Stimulated activated CD8-positive, alpha-beta memory T cell treated with anti-CD3 and anti-CD28 coated beads, Interleukin-7, amount 100 ng/mL, for 1 hour (primary cell): Measurements from ENCODE around the gene HCRT.
"Not testable (repeated sequence)": the region's sequence is repeated elsewhere in the genome, so short reads cannot be mapped to it uniquely, and the experiment has no call there.

Experiments used
- DNase-seq, 2 donors: peaks; one replicate each; pipeline ENCODE4 v3.0.0-alpha.2; 2020; ENCODE audit warnings: low read depth in 2 of 2

The HCRT gene

GRCh38 chr17:42184713-42185620, at the start of gene HCRT:
Gene HCRT (minus strand): TSS chr17:42185452. CDS start chr17:42185365, 87 bp downstream.
- no peak for DNase-seq

GRCh38 chr17:42233994-42234393, 48.7 kb upstream of the HCRT start:
- DNase-seq: no peak

- DNase-seq: no peak
These were observed 47.9 kb upstream of the HCRT start for GRCh38 chr17:42233156-42233555.

- DNase-seq: no peak
These were observed 45.0 kb upstream of the HCRT start for GRCh38 chr17:42230225-42230624.

GRCh38 chr17:42227849-42228700, 42.8 kb upstream of the HCRT start:
- no peak for DNase-seq

- no peak for DNase-seq
These were observed 40.4 kb upstream of the HCRT start for GRCh38 chr17:42225646-42226045.

- no peak for DNase-seq
These were observed 39.4 kb upstream of the HCRT start for GRCh38 chr17:42224651-42225050.

GRCh38 chr17:42221886-42222745, 36.9 kb upstream of the HCRT start:
- peak; percentile 17 to 18 for DNase-seq

- DNase-seq: not testable (repeated sequence)
These were observed 34.0 kb upstream of the HCRT start for GRCh38 chr17:42219280-42219679.

- no peak for DNase-seq
These were observed 28.9 kb upstream of the HCRT start for GRCh38 chr17:42214156-42214555.

- DNase-seq: no peak
These were observed 27.1 kb upstream of the HCRT start for GRCh38 chr17:42212382-42212781.

- not testable (repeated sequence) for DNase-seq
These were observed 26.7 kb upstream of the HCRT start for GRCh38 chr17:42211921-42212341.

GRCh38 chr17:42210046-42210445, 24.8 kb upstream of the HCRT start:
- DNase-seq: no peak

- not testable (repeated sequence) for DNase-seq
These were observed 20.9 kb upstream of the HCRT start for GRCh38 chr17:42206153-42206612.

- DNase-seq: no peak
These were observed 18.1 kb upstream of the HCRT start for GRCh38 chr17:42203354-42203753.

- DNase-seq: no peak
These were observed 17.4 kb upstream of the HCRT start for GRCh38 chr17:42202696-42203095.

- DNase-seq: no peak
These were observed 16.9 kb upstream of the HCRT start for GRCh38 chr17:42202159-42202558.

- no peak for DNase-seq
These were observed 16.2 kb upstream of the HCRT start for GRCh38 chr17:42201458-42201772.

- no peak for DNase-seq
These were observed 15.6 kb upstream of the HCRT start for GRCh38 chr17:42200706-42201457.

GRCh38 chr17:42199416-42200011, 14.3 kb upstream of the HCRT start:
- DNase-seq: no peak

- DNase-seq: no peak
These were observed 13.6 kb upstream of the HCRT start for GRCh38 chr17:42198897-42199296.
